Measurements from ENCODE around the gene KCNJ6.
A peak's percentile ranks its signal among the peaks of the same experiment; 100 is the strongest.

KCNJ6 gene

DNA sequence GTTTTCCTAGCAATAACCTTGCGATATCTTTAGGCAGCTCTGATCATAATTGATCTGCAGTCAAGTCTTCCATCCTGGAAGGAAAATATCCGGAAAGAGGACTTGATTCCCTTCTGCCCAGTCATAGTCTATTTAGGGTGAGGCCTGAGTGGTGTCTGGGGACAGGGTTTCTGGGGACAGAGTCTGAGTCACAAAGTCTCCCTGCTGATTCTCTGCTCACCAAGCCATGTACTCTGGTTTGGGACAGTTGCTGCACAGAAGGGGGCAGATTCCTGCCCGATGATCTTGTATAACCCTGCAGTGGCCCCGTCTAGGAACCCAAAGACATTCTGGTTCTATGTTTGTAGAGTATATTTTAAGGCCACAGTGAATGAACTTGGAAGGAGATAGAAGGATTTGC lies 178.8 kb downstream of the KCNJ6 start:
- Histone ChIP-seq H3K4me3 (ENCODE audit: insufficient read depth in 1 of 2, low read depth in 1 of 2, low read length in 2 of 2) (no peak overlapping the region), H3K9ac (ENCODE audit: low read length) (no peak overlapping the region), H3K14ac (ENCODE audit: low read length in 2 of 2) (no peak overlapping the region), H2AFZ (ENCODE audit: low read depth, low read length) (no peak overlapping the region), H3K4ac (ENCODE audit: low read depth in 1 of 2, low read length in 2 of 2) (no peak overlapping the region), H2BK5ac (ENCODE audit: low read depth, low read length, poor library complexity, severe bottlenecking) (no peak overlapping the region), H3K27me3 (ENCODE audit: control insufficient read depth in 1 of 2, insufficient read depth in 1 of 2, low read length in 2 of 2) (peaks cover 8 to 90% of the 10 kb centered on the region in 2 experiments), H2BK120ac (ENCODE audit: low read depth, low read length) (no peak overlapping the region), H2BK15ac (ENCODE audit: low read depth, poor library complexity, severe bottlenecking) (no peak overlapping the region), H2BK12ac (ENCODE audit: low read length in 2 of 2) (no peak overlapping the region), H3K36me3 (ENCODE audit: control insufficient read depth in 1 of 2, insufficient read depth in 2 of 2, low read depth in 1 of 2, low read length in 2 of 2) (no peaks in the 10 kb centered on the region), H2AK5ac (ENCODE audit: low read length, severe bottlenecking) (no peak overlapping the region), H4K8ac (ENCODE audit: low read length) (no peak overlapping the region), H3K27ac (ENCODE audit: low read length, poor library complexity, severe bottlenecking) (no peak overlapping the region), H4K91ac (ENCODE audit: low read length) (no peak overlapping the region), H3K18ac (ENCODE audit: low read depth in 1 of 2, low read length in 2 of 2) (no peak overlapping the region), H3K23ac (ENCODE audit: low read length in 2 of 2) (no peak overlapping the region), H3K79me1 (replicated peaks; ENCODE audit: low read length, poor library complexity, severe bottlenecking) (no peaks in the 10 kb centered on the region), H3K4me1 (ENCODE audit: control insufficient read depth, insufficient read depth, low read depth, low read length) (peaks cover 4% of the 10 kb centered on the region), H3K9me3 (ENCODE audit: control insufficient read depth, low read length) (no peaks in the 10 kb centered on the region), H3K4me2 (ENCODE audit: low read length, poor library complexity, severe bottlenecking) (no peak overlapping the region)
- WGBS = 88% methylated on average over 4 of the region's 4 CpGs
- DNase-seq = peak; percentile 29

DNA sequence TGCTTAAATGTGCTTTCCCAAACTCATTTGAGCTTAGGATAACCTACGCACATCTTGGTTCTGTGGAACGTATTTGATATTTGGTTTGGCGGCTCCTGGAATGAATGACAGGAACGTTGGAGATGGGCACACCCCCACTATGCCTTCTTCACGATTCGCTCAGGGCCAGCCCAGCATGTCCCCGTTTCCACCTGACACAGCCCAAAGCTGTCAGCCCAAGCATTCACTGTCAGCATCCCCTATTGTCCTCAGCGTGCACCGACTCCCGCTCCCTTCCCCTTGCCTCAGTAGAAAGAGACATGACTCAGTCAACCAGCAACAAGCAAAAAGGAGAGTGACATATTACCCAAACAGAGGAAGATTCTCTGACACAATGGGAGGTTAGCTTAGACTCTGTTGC lies 181.4 kb downstream of the KCNJ6 start:
- no peak overlapping the region for H2BK5ac ChIP-seq (ENCODE audit: low read depth, low read length, poor library complexity, severe bottlenecking)
- no peak overlapping the region for H2AFZ ChIP-seq (ENCODE audit: low read depth, low read length)
- H3K18ac ChIP-seq (ENCODE audit: low read depth in 1 of 2, low read length in 2 of 2) = no peak overlapping the region
- H3K23ac ChIP-seq (ENCODE audit: low read length in 2 of 2) = no peak overlapping the region
- H2BK12ac ChIP-seq (ENCODE audit: low read length in 2 of 2) = no peak overlapping the region
- no peak overlapping the region for H2BK120ac ChIP-seq (ENCODE audit: low read depth, low read length)
- H3K4me1 ChIP-seq (ENCODE audit: control insufficient read depth, insufficient read depth, low read depth, low read length) = peaks cover 4% of the 10 kb centered on the region
- no peak overlapping the region for H3K27ac ChIP-seq (ENCODE audit: low read length, poor library complexity, severe bottlenecking)
- peaks cover 3% of the 10 kb centered on the region for H3K9me3 ChIP-seq (ENCODE audit: control insufficient read depth, low read length)
- no peaks in the 10 kb centered on the region for H3K36me3 ChIP-seq (ENCODE audit: control insufficient read depth in 1 of 2, insufficient read depth in 2 of 2, low read depth in 1 of 2, low read length in 2 of 2)
- no peak overlapping the region for H4K8ac ChIP-seq (ENCODE audit: low read length)
- no peaks in the 10 kb centered on the region for H3K79me1 ChIP-seq (replicated peaks; ENCODE audit: low read length, poor library complexity, severe bottlenecking)
- WGBS = 89% methylated on average over 7 of the region's 10 CpGs
- H3K9ac ChIP-seq (ENCODE audit: low read length) = no peak overlapping the region
- no peak overlapping the region for H2AK5ac ChIP-seq (ENCODE audit: low read length, severe bottlenecking)
- H3K14ac ChIP-seq (ENCODE audit: low read length in 2 of 2) = no peak overlapping the region
- H3K4me3 ChIP-seq (ENCODE audit: insufficient read depth in 1 of 2, low read depth in 1 of 2, low read length in 2 of 2) = no peak overlapping the region
- H3K4me2 ChIP-seq (ENCODE audit: low read length, poor library complexity, severe bottlenecking) = no peak overlapping the region
- peaks cover 13 to 97% of the 10 kb centered on the region in 2 experiments for H3K27me3 ChIP-seq (ENCODE audit: control insufficient read depth in 1 of 2, insufficient read depth in 1 of 2, low read length in 2 of 2)
- no peak overlapping the region for H3K4ac ChIP-seq (ENCODE audit: low read depth in 1 of 2, low read length in 2 of 2)
- no peak overlapping the region for H4K91ac ChIP-seq (ENCODE audit: low read length)
- no peak for DNase-seq
- H2BK15ac ChIP-seq (ENCODE audit: low read depth, poor library complexity, severe bottlenecking) = no peak overlapping the region

DNA sequence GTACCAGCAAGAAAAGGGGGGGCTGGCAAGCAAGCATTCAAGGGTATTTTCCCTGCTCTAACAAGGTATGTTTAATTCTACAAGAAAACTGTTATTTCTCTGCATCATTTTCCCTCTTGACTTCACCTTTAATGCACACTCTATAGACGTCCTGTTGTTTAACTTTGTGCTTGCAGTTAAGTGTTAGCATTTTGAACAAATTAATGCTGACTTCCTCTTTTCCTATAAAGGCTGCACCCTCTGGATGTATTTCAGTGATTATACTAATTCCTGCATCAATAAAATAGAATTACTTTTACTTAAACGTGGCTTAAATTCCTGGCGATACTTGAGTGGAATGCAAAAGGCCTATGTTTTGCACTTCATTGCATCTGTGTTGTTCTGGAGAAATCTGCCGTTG lies 183.3 kb downstream of the KCNJ6 start:
- no peak for DNase-seq
- no peak overlapping the region for H3K23ac ChIP-seq (ENCODE audit: low read length in 2 of 2)
- H4K8ac ChIP-seq (ENCODE audit: low read length) = no peak overlapping the region
- no peak overlapping the region for H3K27ac ChIP-seq (ENCODE audit: low read length, poor library complexity, severe bottlenecking)
- H3K4ac ChIP-seq (ENCODE audit: low read depth in 1 of 2, low read length in 2 of 2) = no peak overlapping the region
- no peaks in the 10 kb centered on the region for H3K79me1 ChIP-seq (replicated peaks; ENCODE audit: low read length, poor library complexity, severe bottlenecking)
- H3K9ac ChIP-seq (ENCODE audit: low read length) = no peak overlapping the region
- H3K14ac ChIP-seq (ENCODE audit: low read length in 2 of 2) = no peak overlapping the region
- H4K91ac ChIP-seq (ENCODE audit: low read length) = no peak overlapping the region
- H2BK12ac ChIP-seq (ENCODE audit: low read length in 2 of 2) = no peak overlapping the region
- no peak overlapping the region for H3K4me3 ChIP-seq (ENCODE audit: insufficient read depth in 1 of 2, low read depth in 1 of 2, low read length in 2 of 2)
- peaks cover 13 to 97% of the 10 kb centered on the region in 2 experiments for H3K27me3 ChIP-seq (ENCODE audit: control insufficient read depth in 1 of 2, insufficient read depth in 1 of 2, low read length in 2 of 2)
- H2BK5ac ChIP-seq (ENCODE audit: low read depth, low read length, poor library complexity, severe bottlenecking) = no peak overlapping the region
- 81% methylated on average over 3 of the region's 4 CpGs for WGBS
- H2BK15ac ChIP-seq (ENCODE audit: low read depth, poor library complexity, severe bottlenecking) = no peak overlapping the region
- H3K18ac ChIP-seq (ENCODE audit: low read depth in 1 of 2, low read length in 2 of 2) = no peak overlapping the region
- H2AK5ac ChIP-seq (ENCODE audit: low read length, severe bottlenecking) = no peak overlapping the region
- no peak overlapping the region for H2BK120ac ChIP-seq (ENCODE audit: low read depth, low read length)
- H3K4me2 ChIP-seq (ENCODE audit: low read length, poor library complexity, severe bottlenecking) = no peak overlapping the region
- H3K36me3 ChIP-seq (ENCODE audit: control insufficient read depth in 1 of 2, insufficient read depth in 2 of 2, low read depth in 1 of 2, low read length in 2 of 2) = no peaks in the 10 kb centered on the region
- peaks cover 3% of the 10 kb centered on the region for H3K9me3 ChIP-seq (ENCODE audit: control insufficient read depth, low read length)
- H2AFZ ChIP-seq (ENCODE audit: low read depth, low read length) = no peak overlapping the region
- peaks cover 4% of the 10 kb centered on the region for H3K4me1 ChIP-seq (ENCODE audit: control insufficient read depth, insufficient read depth, low read depth, low read length)

DNA sequence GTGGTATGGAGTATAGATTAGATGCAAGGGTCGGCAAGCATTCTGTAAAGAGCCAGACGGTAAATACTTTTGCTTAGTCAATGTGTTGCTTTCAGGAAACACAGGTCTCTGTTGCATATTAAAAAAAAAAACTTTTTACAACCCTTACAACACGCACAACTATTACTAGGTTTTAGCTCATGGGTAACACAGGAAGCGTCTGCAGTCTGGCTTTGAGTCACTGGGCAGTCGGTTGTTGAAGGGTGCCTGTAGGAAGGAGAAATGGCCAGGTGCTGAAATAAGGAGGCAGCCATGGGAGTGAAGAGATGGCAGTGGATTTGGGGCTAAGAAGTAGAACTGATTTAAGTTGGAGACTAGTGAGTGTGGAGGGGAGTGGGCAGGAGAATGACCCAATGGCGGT lies 192.1 kb downstream of the KCNJ6 start:
- Histone ChIP-seq H2AK5ac (ENCODE audit: low read length, severe bottlenecking) (no peak overlapping the region), H3K4ac (ENCODE audit: low read depth in 1 of 2, low read length in 2 of 2) (no peak overlapping the region), H2BK5ac (ENCODE audit: low read depth, low read length, poor library complexity, severe bottlenecking) (no peak overlapping the region), H2BK120ac (ENCODE audit: low read depth, low read length) (no peak overlapping the region), H2AFZ (ENCODE audit: low read depth, low read length) (no peak overlapping the region), H3K36me3 (ENCODE audit: control insufficient read depth in 1 of 2, insufficient read depth in 2 of 2, low read depth in 1 of 2, low read length in 2 of 2) (no peaks in the 10 kb centered on the region), H3K4me2 (ENCODE audit: low read length, poor library complexity, severe bottlenecking) (no peak overlapping the region), H3K14ac (ENCODE audit: low read length in 2 of 2) (no peak overlapping the region), H3K9ac (ENCODE audit: low read length) (no peak overlapping the region), H2BK15ac (ENCODE audit: low read depth, poor library complexity, severe bottlenecking) (no peak overlapping the region), H3K23ac (ENCODE audit: low read length in 2 of 2) (no peak overlapping the region), H4K91ac (ENCODE audit: low read length) (no peak overlapping the region), H3K4me1 (ENCODE audit: control insufficient read depth, insufficient read depth, low read depth, low read length) (no peaks in the 10 kb centered on the region), H3K9me3 (ENCODE audit: control insufficient read depth, low read length) (peaks cover 3% of the 10 kb centered on the region), H3K79me1 (replicated peaks; ENCODE audit: low read length, poor library complexity, severe bottlenecking) (peaks cover 2% of the 10 kb centered on the region), H3K27me3 (ENCODE audit: control insufficient read depth in 1 of 2, insufficient read depth in 1 of 2, low read length in 2 of 2) (peaks cover 7 to 72% of the 10 kb centered on the region in 2 experiments), H3K18ac (ENCODE audit: low read depth in 1 of 2, low read length in 2 of 2) (no peak overlapping the region), H4K8ac (ENCODE audit: low read length) (peak overlapping the region; percentile 23), H3K27ac (ENCODE audit: low read length, poor library complexity, severe bottlenecking) (no peak overlapping the region), H3K4me3 (ENCODE audit: insufficient read depth in 1 of 2, low read depth in 1 of 2, low read length in 2 of 2) (no peak overlapping the region), H2BK12ac (ENCODE audit: low read length in 2 of 2) (no peak overlapping the region)
- 86% methylated on average over 6 of the region's 6 CpGs for WGBS
- no peak for DNase-seq

Measured in mesenchymal stem cell (in vitro differentiated cells and primary cell).